ENCODE results near the gene TENT5C.

GRCh38 chr1:117570988-117571409 is 34.8 kb upstream of the TENT5C start:
- TF ChIP-seq POLR2A (IDR thresholded peaks at IDR 0.05; ENCODE audit: extremely low read depth, insufficient read length) (no peak), CTCF (IDR thresholded peaks at IDR 0.05; ENCODE audit: low read depth, low read length) (no peak), MAX (IDR thresholded peaks at IDR 0.05; ENCODE audit: low read depth, low read length) (no peak), MYC (IDR thresholded peaks at IDR 0.05; ENCODE audit: low read depth, low read length) (no peak)

All from NB4 (cell line).